ENCODE measurements around the gene SWT1.

- TF ChIP-seq CTCF (IDR thresholded peaks at IDR 0.05): no peak
- no peak for TF ChIP-seq POLR2A (IDR thresholded peaks at IDR 0.05)
Observed at GRCh38 chr1:185132534-185132933, 24.4 kb upstream of the SWT1 start.
